HCT116 (cell line): ENCODE measurements around the gene FER. TPM values are rescaled to one million over a fixed set of nuclear protein-coding genes. Genes with fewer than 3 reads are reported as not detected.

Experiments
- ATAC-seq: fragments of 200-7000 bp; cut with Tn5 transposase; 2 replicates; pipeline ENCODE4 v1.9.1; 2020; ENCODE audit warnings: mild to moderate bottlenecking, moderate library complexity
- BruUV-seq: library from RNA; stranded (reverse); fragments of 400-500 nt; replicated peaks from 2 replicates; lab custom pipeline; 2021; lab: Mats Ljungman, UMichigan
- CTCF ChIA-PET: fragments of 300-600 bp; sonication (Branson Sonifier 250); formaldehyde crosslinking; loops from one replicate; lab custom pipeline; 2021; ENCODE audit warnings: antibody characterized with exemption; lab: Charles Lee
- POLR2A ChIA-PET: fragments of 300-600, 350-600 bp; sonication (Branson Sonifier 250); formaldehyde crosslinking; loops from one replicate; lab custom pipeline; 2021; ENCODE audit warnings: antibody characterized with exemption; lab: Charles Lee
- RAD21 ChIA-PET, 2 experiments: fragments of 300-600 bp; sonication (Branson Sonifier 250); formaldehyde crosslinking; loops; one replicate each; lab custom pipeline; 2023; ENCODE audit warnings: low total read pairs in 2 of 2; ENCODE audit not compliant: uncharacterized antibody in 2 of 2, unreplicated experiment in 2 of 2, low non-redundant PET in 1 of 2; lab: Charles Lee
- DNase-seq: peaks from one replicate; pipeline ENCODE4 v3.0.0-alpha.2; 2010; ENCODE audit warnings: low read depth, low spot score
- H2AFZ ChIP-seq: fragments of 200-600 bp; shearing (Covaris generic), sonication (generic); 2 replicates; pipeline ENCODE4 v1.6.1; 2017; ENCODE audit warnings: low read depth, mixed run types, mixed read lengths, antibody characterized with exemption, low read length; ENCODE audit not compliant: poor library complexity, severe bottlenecking
- H3K27ac ChIP-seq: 2 replicates; pipeline ENCODE4 v1.5.1; 2012; ENCODE audit warnings: low read depth, low read length
- H3K27me3 ChIP-seq: fragments of 200-600 bp; sonication (generic); 2 replicates; pipeline ENCODE4 v1.6.1; 2016; ENCODE audit warnings: mixed run types, low read length, mixed read lengths; ENCODE audit not compliant: insufficient read depth
- H3K36me3 ChIP-seq, 2 experiments: fragments of 200-500 bp in 1 of 2; fragments of 200-600 bp in 1 of 2; sonication (Bioruptor generic) in 1 of 2; sonication (generic) in 1 of 2; 2 replicates each; pipeline versions ENCODE4 v1.5.1 to v1.6.1; 2014 to 2016; ENCODE audit warnings: low read length in 2 of 2, inconsistent platforms in 1 of 2, mixed read lengths in 1 of 2, mixed run types in 1 of 2; ENCODE audit not compliant: insufficient read depth in 2 of 2, control insufficient read depth in 1 of 2
- H3K4me1 ChIP-seq, 2 experiments: fragments of 200-600 bp in 1 of 2; sonication (generic) in 1 of 2; 2 replicates each; pipeline versions ENCODE4 v1.5.1 to v1.6.1; 2012 to 2017; ENCODE audit warnings: low read length in 2 of 2, inconsistent platforms in 1 of 2, mild to moderate bottlenecking in 1 of 2, mixed read lengths in 1 of 2, mixed run types in 1 of 2, moderate library complexity in 1 of 2; ENCODE audit not compliant: insufficient read depth in 2 of 2, control insufficient read depth in 1 of 2
- H3K4me2 ChIP-seq: fragments of 200-600 bp; sonication (generic); 2 replicates; pipeline ENCODE4 v1.6.1; 2017; ENCODE audit warnings: mixed run types, low read length, mixed read lengths
- H3K4me3 ChIP-seq, 2 experiments: fragments of 200-600 bp in 1 of 2; sonication (generic) in 1 of 2; replicated peaks in 1 of 2; 2 replicates each; pipeline ENCODE4 v1.5.1; 2011 to 2016; ENCODE audit warnings: low read length in 2 of 2, control low read depth in 1 of 2, low read depth in 1 of 2, mild to moderate bottlenecking in 1 of 2, mixed read lengths in 1 of 2, mixed run types in 1 of 2
- H3K79me2 ChIP-seq: fragments of 200-600 bp; sonication (generic); 2 replicates; pipeline ENCODE4 v1.6.1; 2017; ENCODE audit warnings: mild to moderate bottlenecking, mixed run types, low read length, moderate library complexity, mixed read lengths; ENCODE audit not compliant: insufficient read depth
- H3K9ac ChIP-seq: fragments of 200-600 bp; sonication (generic); 2 replicates; pipeline ENCODE4 v1.6.1; 2016; ENCODE audit warnings: low read length, mixed read lengths
- H3K9me2 ChIP-seq: fragments of 200-600 bp; sonication (generic), shearing (Covaris generic); 2 replicates; pipeline ENCODE4 v1.6.1; 2017; ENCODE audit warnings: mixed run types, mild to moderate bottlenecking, moderate library complexity; ENCODE audit not compliant: insufficient read depth
- H3K9me3 ChIP-seq, 2 experiments: fragments of 200-500 bp in 1 of 2; fragments of 200-600 bp in 1 of 2; sonication (Bioruptor generic) in 1 of 2; sonication (generic) in 1 of 2; 2 replicates each; pipeline ENCODE4 v1.6.1; 2014 to 2017; ENCODE audit warnings: low read length in 2 of 2, mixed read lengths in 2 of 2, inconsistent platforms in 1 of 2, low read depth in 1 of 2, mild to moderate bottlenecking in 1 of 2, mixed run types in 1 of 2, moderate library complexity in 1 of 2; ENCODE audit not compliant: control insufficient read depth in 1 of 2, insufficient read depth in 1 of 2
- H4K20me1 ChIP-seq: fragments of 200-600 bp; sonication (generic), shearing (Covaris generic); 2 replicates; pipeline ENCODE4 v1.6.1; 2017; ENCODE audit warnings: mixed run types, mild to moderate bottlenecking, moderate library complexity; ENCODE audit not compliant: insufficient read depth
- CEBPB ChIP-seq: IDR thresholded peaks from 2 replicates; pipeline ENCODE4 v1.6.1; 2012; ENCODE audit warnings: low read depth
- EGR1 ChIP-seq: IDR thresholded peaks from 2 replicates; pipeline ENCODE4 v1.6.1; 2012; ENCODE audit warnings: low read depth
- POLR2A ChIP-seq: IDR thresholded peaks from 2 replicates; pipeline ENCODE4 v1.7.0; 2011; ENCODE audit warnings: borderline replicate concordance; ENCODE audit not compliant: insufficient read depth, insufficient read length; ENCODE audit errors: extremely low read depth
- POLR2AphosphoS5 ChIP-seq: IDR thresholded peaks from 2 replicates; pipeline ENCODE4 v1.6.1; 2011; ENCODE audit warnings: mild to moderate bottlenecking, low read depth, low read length, moderate library complexity
- RAD21 ChIP-seq: IDR thresholded peaks from 2 replicates; pipeline ENCODE4 v1.6.1; 2012; ENCODE audit warnings: low read depth, mild to moderate bottlenecking
- SIN3A ChIP-seq: IDR thresholded peaks from 2 replicates; pipeline ENCODE4 v1.6.1; 2012; ENCODE audit warnings: low read depth
- SRF ChIP-seq: IDR thresholded peaks from 2 replicates; pipeline ENCODE4 v1.6.1; 2012; ENCODE audit warnings: low read depth
- TCF7L2 ChIP-seq: IDR thresholded peaks from 2 replicates; pipeline ENCODE4 v1.7.0; 2011; ENCODE audit warnings: borderline replicate concordance, inconsistent platforms; ENCODE audit not compliant: insufficient read depth, insufficient read length; ENCODE audit errors: extremely low read depth
- YY1 ChIP-seq: IDR thresholded peaks from 2 replicates; pipeline ENCODE4 v1.6.1; 2011; ENCODE audit warnings: low read length, low read depth, moderate library complexity, mild to moderate bottlenecking; ENCODE audit not compliant: insufficient replicate concordance; ENCODE audit errors: extremely low read depth
- ZBTB33 ChIP-seq: IDR thresholded peaks from 2 replicates; pipeline ENCODE4 v1.6.1; 2011; ENCODE audit warnings: mild to moderate bottlenecking, low read length, moderate library complexity; ENCODE audit not compliant: insufficient replicate concordance; ENCODE audit errors: extremely low read depth
- intact Hi-C: fragments of 100-400 bp; cut with micrococcal nuclease; formaldehyde crosslinking; loops from 2 replicates; pipeline ENCODE4 v1.10.0; 2022
- total RNA-seq: library from RNA; stranded (reverse); gene quantifications from one replicate; pipeline ENCODE4 v1.2.1, GENCODE V29; 2021; ENCODE audit not compliant: unreplicated experiment
- TF ChIP-seq, protein P1 (sequence below): IDR thresholded peaks from 2 replicates; pipeline ENCODE4 v1.6.1; 2012
- TF ChIP-seq, protein P2 (sequence below), 3 experiments: fragments of 200-600 bp in 1 of 3; sonication (generic) in 1 of 3; IDR thresholded peaks in 2 of 3; conservative IDR thresholded peaks in 1 of 3; 2 replicates each; pipeline ENCODE4 v1.5.1; 2012 to 2017; ENCODE audit warnings: low read depth in 2 of 3, low read length in 2 of 3, antibody characterized with exemption in 1 of 3, borderline replicate concordance in 1 of 3, control low read depth in 1 of 3, mild to moderate bottlenecking in 1 of 3, mixed read lengths in 1 of 3, mixed run types in 1 of 3, moderate library complexity in 1 of 3; ENCODE audit not compliant: insufficient read depth in 1 of 3

FER gene
- total RNA-seq, 1 experiment from 2014 or later = 32.0 TPM

- Histone ChIP-seq H3K4me2 (peak overlapping the region; percentile 79), H3K4me1 (peaks cover 0 to 38% of the 10 kb centered on the region in 2 experiments; a peak in 2 of 4 replicates), H4K20me1 (no peaks in the 10 kb centered on the region), H3K9me3 (no peaks in the 10 kb centered on the region), H3K4me3 (peak overlapping the region; percentile 66 to 76), H2AFZ (no peak overlapping the region), H3K36me3 (no peaks in the 10 kb centered on the region), H3K9ac (peak overlapping the region; percentile 87), H3K79me2 (no peaks in the 10 kb centered on the region), H3K27me3 (no peaks in the 10 kb centered on the region), H3K9me2 (no peaks in the 10 kb centered on the region), H3K27ac (peak overlapping the region; percentile 82)
- DNase-seq = no peak
- ChIA-PET RAD21 (no interaction called here), POLR2A (interaction anchor here (1.0 to 2.1 kb wide), 4 partner anchors 9 to 21 kb away, joined by 3 to 13 read pairs (median 7); partner anchors contain the start of gene FER), CTCF (no interaction called here)
- ATAC-seq = no peak
- TF ChIP-seq CEBPB = no peak
- TF ChIP-seq, protein P1, sequence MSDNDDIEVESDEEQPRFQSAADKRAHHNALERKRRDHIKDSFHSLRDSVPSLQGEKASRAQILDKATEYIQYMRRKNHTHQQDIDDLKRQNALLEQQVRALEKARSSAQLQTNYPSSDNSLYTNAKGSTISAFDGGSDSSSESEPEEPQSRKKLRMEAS = peak; percentile 36; the same call in 1 of the 2 replicates
- intact Hi-C loops = no loop called here
- BruUV-seq = no TSS peak
Measured at GRCh38 chr5:108727236-108727650, 20.5 kb upstream of the FER start.

- H2AFZ ChIP-seq = peak overlapping the region; percentile 71
- no peaks in the 10 kb centered on the region for H3K79me2 ChIP-seq
- ChIA-PET CTCF (no interaction called here), POLR2A (interaction anchor here (0.6 to 2.1 kb wide), 6 partner anchors 10 to 1304 kb away, joined by 3 to 13 read pairs (median 4); partner anchors contain the start of gene FER), RAD21 (no interaction called here)
- no peaks in the 10 kb centered on the region for H3K9me2 ChIP-seq
- ATAC-seq (peak; percentile 100), DNase-seq (peak; percentile 82)
- H3K9ac ChIP-seq = peak overlapping the region; percentile 87
- TSS peak; percentile 88 for BruUV-seq
- H3K4me3 ChIP-seq = peak overlapping the region; percentile 66 to 76
- H3K27ac ChIP-seq = peak overlapping the region; percentile 82
- H3K36me3 ChIP-seq = no peaks in the 10 kb centered on the region
- peaks cover 0 to 38% of the 10 kb centered on the region in 2 experiments; a peak in 2 of 4 replicates for H3K4me1 ChIP-seq
- H4K20me1 ChIP-seq = no peaks in the 10 kb centered on the region
- H3K4me2 ChIP-seq = peak overlapping the region; percentile 79
- no peaks in the 10 kb centered on the region for H3K27me3 ChIP-seq
- no peaks in the 10 kb centered on the region for H3K9me3 ChIP-seq
- intact Hi-C loops = loop anchor here (2.0 kb wide), 1 partner anchor 19 kb away; the partner anchor contains the start of gene FER
- TF ChIP-seq EGR1 (peak; percentile 37; the same call in 1 of the 2 replicates), TCF7L2 (no peak), YY1 (peak; percentile 60), ZBTB33 (no peak), SIN3A (peak; percentile 81), RAD21 (peak; percentile 17), POLR2A (peak; percentile 1), SRF (no peak), CEBPB (peak; percentile 29; the same call in 1 of the 2 replicates), POLR2AphosphoS5 (peak; percentile 94)
- TF ChIP-seq, protein P2, sequence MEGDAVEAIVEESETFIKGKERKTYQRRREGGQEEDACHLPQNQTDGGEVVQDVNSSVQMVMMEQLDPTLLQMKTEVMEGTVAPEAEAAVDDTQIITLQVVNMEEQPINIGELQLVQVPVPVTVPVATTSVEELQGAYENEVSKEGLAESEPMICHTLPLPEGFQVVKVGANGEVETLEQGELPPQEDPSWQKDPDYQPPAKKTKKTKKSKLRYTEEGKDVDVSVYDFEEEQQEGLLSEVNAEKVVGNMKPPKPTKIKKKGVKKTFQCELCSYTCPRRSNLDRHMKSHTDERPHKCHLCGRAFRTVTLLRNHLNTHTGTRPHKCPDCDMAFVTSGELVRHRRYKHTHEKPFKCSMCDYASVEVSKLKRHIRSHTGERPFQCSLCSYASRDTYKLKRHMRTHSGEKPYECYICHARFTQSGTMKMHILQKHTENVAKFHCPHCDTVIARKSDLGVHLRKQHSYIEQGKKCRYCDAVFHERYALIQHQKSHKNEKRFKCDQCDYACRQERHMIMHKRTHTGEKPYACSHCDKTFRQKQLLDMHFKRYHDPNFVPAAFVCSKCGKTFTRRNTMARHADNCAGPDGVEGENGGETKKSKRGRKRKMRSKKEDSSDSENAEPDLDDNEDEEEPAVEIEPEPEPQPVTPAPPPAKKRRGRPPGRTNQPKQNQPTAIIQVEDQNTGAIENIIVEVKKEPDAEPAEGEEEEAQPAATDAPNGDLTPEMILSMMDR (IDR thresholded peaks at IDR 0.05 in 2 of 3, conservative IDR thresholded peaks at IDR 0.05 in 1 of 3; ENCODE audit: borderline replicate concordance in 1 of 3, insufficient read depth in 1 of 3, low read depth in 2 of 3, low read length in 2 of 3) = no peak
- TF ChIP-seq, protein P1 = peak; percentile 84
Measured at GRCh38 chr5:108727651-108728565, 19.8 kb upstream of the FER start.
